Endodermal cell (in vitro differentiated cells): ENCODE results near the gene SLC51A. TPM values are rescaled to one million over a fixed set of nuclear protein-coding genes. Genes with fewer than 3 reads are reported as not detected.

Source experiments
- DNase-seq: peaks from one replicate; pipeline ENCODE4 v3.0.0-alpha.2; 2017
- H3K27ac ChIP-seq: 2 replicates; pipeline ENCODE4 v1.5.1; 2013; ENCODE audit warnings: mild to moderate bottlenecking, low read depth, low read length, moderate library complexity
- H3K27me3 ChIP-seq: 2 replicates; pipeline ENCODE4 v1.6.1; 2013; ENCODE audit warnings: mild to moderate bottlenecking, low read length, moderate library complexity; ENCODE audit not compliant: insufficient read depth, control insufficient read depth, poor library complexity, severe bottlenecking
- H3K36me3 ChIP-seq: 2 replicates; pipeline ENCODE4 v1.7.0; 2013; ENCODE audit warnings: mild to moderate bottlenecking, low read length, moderate library complexity; ENCODE audit not compliant: control insufficient read depth, insufficient read depth
- H3K4me1 ChIP-seq: one replicate; pipeline ENCODE4 v1.7.0; 2013; ENCODE audit warnings: low read length; ENCODE audit not compliant: control insufficient read depth, insufficient read depth
- H3K4me3 ChIP-seq: 2 replicates; pipeline ENCODE4 v1.5.1; 2013; ENCODE audit warnings: mild to moderate bottlenecking, low read length, moderate library complexity
- H3K9ac ChIP-seq: 2 replicates; pipeline ENCODE4 v1.6.1; 2013; ENCODE audit warnings: mild to moderate bottlenecking, low read length, moderate library complexity; ENCODE audit not compliant: poor library complexity, severe bottlenecking; ENCODE audit errors: extremely low read depth
- H3K9me3 ChIP-seq: 2 replicates; pipeline ENCODE4 v1.6.1; 2013; ENCODE audit warnings: mild to moderate bottlenecking, low read length, moderate library complexity; ENCODE audit not compliant: control insufficient read depth
- H3K27ac Mint-ChIP-seq: 2 replicates; pipeline ENCODE4 v1.8.0; 2020; ENCODE audit warnings: mixed read lengths
- H3K27me3 Mint-ChIP-seq: 2 replicates; pipeline ENCODE4 v1.8.0; 2021; ENCODE audit warnings: mild to moderate bottlenecking, mixed read lengths; ENCODE audit not compliant: insufficient read depth
- H3K36me3 Mint-ChIP-seq: 2 replicates; pipeline ENCODE4 v1.8.0; 2020; ENCODE audit warnings: low read depth, mixed read lengths
- H3K4me1 Mint-ChIP-seq: 2 replicates; pipeline ENCODE4 v1.8.0; 2020; ENCODE audit warnings: mixed read lengths
- H3K4me3 Mint-ChIP-seq: 2 replicates; pipeline ENCODE4 v1.8.0; 2020; ENCODE audit warnings: mild to moderate bottlenecking, moderate library complexity, mixed read lengths
- H3K9me3 Mint-ChIP-seq: 2 replicates; pipeline ENCODE4 v1.8.0; 2020; ENCODE audit warnings: mild to moderate bottlenecking, mixed read lengths
- CTCF ChIP-seq: fragments of 200-600 bp; sonication (generic); conservative IDR thresholded peaks from 2 replicates; pipeline ENCODE4 v1.5.0; 2021; ENCODE audit warnings: antibody characterized with exemption, mild to moderate bottlenecking
- WGBS, 2 experiments: methylation state at CpG; one replicate each; pipeline versions ENCODE4 v1.1.5 to v1.1.7; 2013; ENCODE audit warnings: missing lambda C conversion rate in 2 of 2, mixed read lengths in 1 of 2; ENCODE audit not compliant: insufficient coverage in 1 of 2, insufficient read length in 1 of 2; 5-methylcytosine and 5-hydroxymethylcytosine counted together
- total RNA-seq, 2 donors: library from RNA; stranded (reverse); fragmentation: NEBNext Ultra II Directional in 1 of 2; extraction: Animal tissue kit (Norgen Biotek cat#: 25700) in 1 of 2; gene quantifications; 2 replicates in 1 of 2; 3 replicates in 1 of 2; pipeline ENCODE4 v1.2.1, GENCODE V29; 2021

The SLC51A gene
- total RNA-seq, 2 donors from 2014 or later, result 1.9 to 2.0 TPM

DNA sequence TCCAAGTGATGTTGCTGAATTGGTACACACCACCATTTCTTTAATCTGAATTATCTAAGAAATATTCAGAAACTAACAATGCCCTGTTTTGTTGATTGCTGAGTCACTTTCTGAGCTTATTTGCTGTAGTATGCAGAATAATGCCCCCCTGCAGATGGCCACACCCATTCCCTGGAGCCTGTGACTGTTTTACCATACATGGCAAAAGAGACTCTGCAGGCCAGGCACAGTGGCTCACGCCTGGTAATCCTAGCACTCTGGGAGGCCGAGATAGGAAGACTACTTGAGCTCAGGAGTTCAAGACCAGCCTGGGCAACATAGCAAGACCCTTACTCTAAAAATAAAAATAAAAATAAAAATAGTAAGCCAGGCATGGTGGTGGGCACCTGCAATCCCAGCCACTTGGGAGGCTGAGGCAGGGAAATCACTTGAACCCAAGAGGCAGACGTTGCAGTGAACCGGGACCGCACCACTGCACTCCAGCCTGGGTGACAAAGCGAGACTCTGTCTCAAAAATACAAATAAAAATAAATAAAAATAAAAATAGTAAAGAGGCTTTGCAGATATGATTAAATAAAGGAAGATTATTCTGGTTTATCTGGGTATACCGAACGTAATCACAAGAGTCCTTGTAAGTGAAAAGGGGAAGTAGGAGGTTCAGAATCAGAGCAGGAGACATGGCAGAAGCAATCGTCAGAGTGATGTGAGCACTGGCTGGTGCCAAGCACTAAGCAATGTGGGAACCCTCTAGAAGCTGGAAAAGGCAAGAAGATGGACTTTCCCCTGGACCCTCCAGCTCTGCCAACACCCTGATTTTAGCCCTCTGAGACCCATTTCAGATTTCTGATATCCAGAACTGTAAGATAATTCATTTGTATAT is 52.2 kb downstream of the SLC51A start:
- DNase-seq, result peak; percentile 87
- H3K9me3 ChIP-seq, result peaks cover 28% of the 10 kb centered on the region
- TF ChIP-seq CTCF, result no peak
- H3K27me3 ChIP-seq, result no peaks in the 10 kb centered on the region
- Mint-ChIP-seq H3K36me3 (peaks cover 55% of the 10 kb centered on the region), H3K4me3 (no peak overlapping the region), H3K27ac (peak overlapping the region; percentile 52), H3K9me3 (peaks cover 8% of the 10 kb centered on the region), H3K27me3 (no peaks in the 10 kb centered on the region), H3K4me1 (peaks cover 2% of the 10 kb centered on the region)
- H3K36me3 ChIP-seq, result peaks cover 69% of the 10 kb centered on the region
- no peaks in the 10 kb centered on the region for H3K4me1 ChIP-seq
- no peak overlapping the region for H3K27ac ChIP-seq
- H3K9ac ChIP-seq, result no peak overlapping the region
- no peak overlapping the region for H3K4me3 ChIP-seq
- WGBS, 2 experiments, result 91 to 93% methylated on average over 3 to 8 of the region's 9 CpGs

- H3K4me3 ChIP-seq, result no peak overlapping the region
- Mint-ChIP-seq H3K4me3 (no peak overlapping the region), H3K9me3 (peaks cover 12% of the 10 kb centered on the region), H3K27me3 (no peaks in the 10 kb centered on the region), H3K27ac (no peak overlapping the region), H3K4me1 (no peaks in the 10 kb centered on the region), H3K36me3 (peaks cover 61% of the 10 kb centered on the region)
- peaks cover 42% of the 10 kb centered on the region for H3K9me3 ChIP-seq
- peaks cover 66% of the 10 kb centered on the region for H3K36me3 ChIP-seq
- TF ChIP-seq CTCF, result no peak
- no peak for DNase-seq
- H3K27me3 ChIP-seq, result no peaks in the 10 kb centered on the region
- WGBS, 2 experiments, result 89 to 97% methylated on average over 4 to 5 of the region's 5 CpGs
- no peaks in the 10 kb centered on the region for H3K4me1 ChIP-seq
- no peak overlapping the region for H3K27ac ChIP-seq
- H3K9ac ChIP-seq, result no peak overlapping the region
Measured at GRCh38 chr3:196270499-196270898, 54.2 kb downstream of the SLC51A start.

GRCh38 chr3:196272826-196273225 is 56.5 kb downstream of the SLC51A start:
- no peak overlapping the region for H3K9ac ChIP-seq
- H3K9me3 ChIP-seq, result peaks cover 42% of the 10 kb centered on the region
- no peaks in the 10 kb centered on the region for H3K4me1 ChIP-seq
- peaks cover 51% of the 10 kb centered on the region for H3K36me3 ChIP-seq
- whole genome bisulfite sequencing, 2 experiments, result 96 to 99% methylated on average over 9 to 14 of the region's 14 CpGs
- H3K4me3 ChIP-seq, result no peak overlapping the region
- Mint-ChIP-seq H3K9me3 (peaks cover 12% of the 10 kb centered on the region), H3K36me3 (peaks cover 42% of the 10 kb centered on the region), H3K4me3 (no peak overlapping the region), H3K27me3 (no peaks in the 10 kb centered on the region), H3K27ac (no peak overlapping the region), H3K4me1 (no peaks in the 10 kb centered on the region)
- DNase-seq, result no peak
- no peaks in the 10 kb centered on the region for H3K27me3 ChIP-seq
- no peak overlapping the region for H3K27ac ChIP-seq
- no peak for TF ChIP-seq CTCF
